HepG2 (cell line): ENCODE measurements around the gene COASY. TPM values are rescaled to one million over a fixed set of nuclear protein-coding genes. Genes with fewer than 3 reads are reported as not detected.
A peak's percentile ranks its signal among the peaks of the same experiment; 100 is the strongest.

Experiments used
- FOXK2 ChIP-seq: fragments of 450-650 bp; IDR thresholded peaks from 2 replicates; pipeline ENCODE4 v1.6.1; 2016
- HOMEZ ChIP-seq: IDR thresholded peaks from 2 replicates; pipeline ENCODE4 v1.6.1; 2016; ENCODE audit warnings: low read depth
- PCBP1 ChIP-seq: fragments of 200-400 bp; formaldehyde crosslinking; IDR thresholded peaks from 2 replicates; pipeline ENCODE4 v1.6.1; 2017; ENCODE audit warnings: mild to moderate bottlenecking, low read depth, low read length, borderline replicate concordance
- PITX1 ChIP-seq: sonication (generic); formaldehyde crosslinking; IDR thresholded peaks from 2 replicates; pipeline ENCODE4 v1.5.1; 2020; ENCODE audit warnings: mild to moderate bottlenecking, missing genetic modification reagents
- RCOR2 ChIP-seq: IDR thresholded peaks from 2 replicates; pipeline ENCODE4 v1.6.1; 2016; ENCODE audit warnings: missing biosample characterization, missing genetic modification reagents
- RFX1 ChIP-seq: fragments of 450-650 bp; IDR thresholded peaks from 2 replicates; pipeline ENCODE4 v1.6.1; 2017
- SALL2 ChIP-seq: sonication (generic); formaldehyde crosslinking; IDR thresholded peaks from 2 replicates; pipeline ENCODE4 v1.8.1; 2023; ENCODE audit warnings: mild to moderate bottlenecking, missing genetic modification reagents, inconsistent platforms
- SETDB1 ChIP-seq: sonication (generic); formaldehyde crosslinking; IDR thresholded peaks from 2 replicates; pipeline ENCODE4 v1.5.1; 2020; ENCODE audit warnings: missing genetic modification reagents, mild to moderate bottlenecking, borderline replicate concordance
- TCF7 ChIP-seq: sonication (generic); IDR thresholded peaks from 2 replicates; pipeline ENCODE4 v1.6.1; 2016; ENCODE audit warnings: antibody characterized with exemption, low read depth
- ZNF569 ChIP-seq: sonication (generic); formaldehyde crosslinking; IDR thresholded peaks from 2 replicates; pipeline ENCODE4 v1.5.0; 2020; ENCODE audit warnings: mild to moderate bottlenecking, missing genetic modification reagents, moderate library complexity, borderline replicate concordance
- ZNF780A ChIP-seq: sonication (generic); formaldehyde crosslinking; IDR thresholded peaks from 2 replicates; pipeline ENCODE4 v1.8.0; 2022; ENCODE audit warnings: mild to moderate bottlenecking, missing genetic modification reagents, moderate library complexity
- ZXDC ChIP-seq: sonication (generic); formaldehyde crosslinking; IDR thresholded peaks from 2 replicates; pipeline ENCODE4 v1.5.0; 2020; ENCODE audit warnings: mild to moderate bottlenecking, missing genetic modification reagents
- polyA plus RNA-seq, 8 experiments: library from polyadenylated mRNA; depleted of rRNA in 3 of 8; stranded (reverse) in 7 of 8; unstranded in 1 of 8; fragments of >200 nt; fragmentation: Illumina TruSeq in 4 of 8; extraction: Trizol in 4 of 8; gene quantifications; 2 replicates each; pipeline versions ENCODE4 v1.2.1 to v1.2.3, GENCODE V29; 2011 to 2016; ENCODE audit warnings: low read depth in 4 of 8, missing spikeins in 1 of 8, mixed read lengths in 1 of 8; ENCODE audit not compliant: insufficient read depth in 1 of 8
- total RNA-seq, 5 experiments: library from RNA; depleted of rRNA; stranded (reverse); fragments of >200 nt; fragmentation: Illumina TruSeq; extraction: Trizol; gene quantifications; 2 replicates each; pipeline ENCODE4 v1.2.3, GENCODE V29; 2016; ENCODE audit warnings: low read depth in 1 of 5
- TF ChIP-seq, protein P1 (sequence below): sonication (generic); formaldehyde crosslinking; IDR thresholded peaks from 2 replicates; pipeline ENCODE4 v1.4.0; 2020; ENCODE audit warnings: missing genetic modification reagents
- TF ChIP-seq, protein P2 (sequence below): sonication (generic); formaldehyde crosslinking; IDR thresholded peaks from 2 replicates; pipeline ENCODE4 v1.5.0; 2020; ENCODE audit warnings: missing genetic modification reagents
- TF ChIP-seq, protein P3 (sequence below): sonication (generic); formaldehyde crosslinking; IDR thresholded peaks from 2 replicates; pipeline ENCODE4 v1.4.0; 2020; ENCODE audit warnings: low read depth, missing genetic modification reagents
- TF ChIP-seq, protein P4 (sequence below): sonication (generic); formaldehyde crosslinking; conservative IDR thresholded peaks from 2 replicates; pipeline ENCODE4 v1.8.0; 2022; ENCODE audit warnings: mild to moderate bottlenecking, moderate library complexity, missing genetic modification reagents

COASY gene
- total and polyA plus RNA-seq, 2 of the 13 experiments (the other 11 are each of a cell fraction or from before 2014, with no cell fraction given): 90.7 to 125 TPM

- TF ChIP-seq RCOR2 (peak; percentile 82), PCBP1 (0 out of 2 replicates have a peak, but pooled peaks have one; percentile 2), FOXK2 (no peak), RFX1 (no peak), ZNF569 (CRISPR knock-in tag) (no peak), ZNF780A (CRISPR knock-in tag) (no peak), TCF7 (no peak), HOMEZ (peak; percentile 57), ZXDC (CRISPR knock-in tag) (no peak), SALL2 (CRISPR knock-in tag) (peak; percentile 52; the same call in 1 of the 2 replicates), SETDB1 (CRISPR knock-in tag) (no peak), PITX1 (CRISPR knock-in tag) (peak; percentile 83)
- TF ChIP-seq, protein P1, sequence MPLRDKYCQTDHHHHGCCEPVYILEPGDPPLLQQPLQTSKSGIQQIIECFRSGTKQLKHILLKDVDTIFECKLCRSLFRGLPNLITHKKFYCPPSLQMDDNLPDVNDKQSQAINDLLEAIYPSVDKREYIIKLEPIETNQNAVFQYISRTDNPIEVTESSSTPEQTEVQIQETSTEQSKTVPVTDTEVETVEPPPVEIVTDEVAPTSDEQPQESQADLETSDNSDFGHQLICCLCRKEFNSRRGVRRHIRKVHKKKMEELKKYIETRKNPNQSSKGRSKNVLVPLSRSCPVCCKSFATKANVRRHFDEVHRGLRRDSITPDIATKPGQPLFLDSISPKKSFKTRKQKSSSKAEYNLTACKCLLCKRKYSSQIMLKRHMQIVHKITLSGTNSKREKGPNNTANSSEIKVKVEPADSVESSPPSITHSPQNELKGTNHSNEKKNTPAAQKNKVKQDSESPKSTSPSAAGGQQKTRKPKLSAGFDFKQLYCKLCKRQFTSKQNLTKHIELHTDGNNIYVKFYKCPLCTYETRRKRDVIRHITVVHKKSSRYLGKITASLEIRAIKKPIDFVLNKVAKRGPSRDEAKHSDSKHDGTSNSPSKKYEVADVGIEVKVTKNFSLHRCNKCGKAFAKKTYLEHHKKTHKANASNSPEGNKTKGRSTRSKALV (CRISPR knock-in tag): no peak
- TF ChIP-seq, protein P2, sequence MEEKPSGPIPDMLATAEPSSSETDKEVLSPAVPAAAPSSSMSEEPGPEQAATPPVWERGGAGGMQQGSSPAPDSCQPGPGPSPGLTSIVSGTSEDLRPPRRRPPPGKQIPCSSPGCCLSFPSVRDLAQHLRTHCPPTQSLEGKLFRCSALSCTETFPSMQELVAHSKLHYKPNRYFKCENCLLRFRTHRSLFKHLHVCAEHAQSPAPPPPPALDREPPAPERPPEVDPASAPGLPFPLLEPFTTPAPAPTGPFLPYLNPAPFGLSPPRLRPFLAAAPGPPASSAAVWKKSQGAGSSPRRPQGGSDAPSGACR: no peak
- TF ChIP-seq, protein P3, sequence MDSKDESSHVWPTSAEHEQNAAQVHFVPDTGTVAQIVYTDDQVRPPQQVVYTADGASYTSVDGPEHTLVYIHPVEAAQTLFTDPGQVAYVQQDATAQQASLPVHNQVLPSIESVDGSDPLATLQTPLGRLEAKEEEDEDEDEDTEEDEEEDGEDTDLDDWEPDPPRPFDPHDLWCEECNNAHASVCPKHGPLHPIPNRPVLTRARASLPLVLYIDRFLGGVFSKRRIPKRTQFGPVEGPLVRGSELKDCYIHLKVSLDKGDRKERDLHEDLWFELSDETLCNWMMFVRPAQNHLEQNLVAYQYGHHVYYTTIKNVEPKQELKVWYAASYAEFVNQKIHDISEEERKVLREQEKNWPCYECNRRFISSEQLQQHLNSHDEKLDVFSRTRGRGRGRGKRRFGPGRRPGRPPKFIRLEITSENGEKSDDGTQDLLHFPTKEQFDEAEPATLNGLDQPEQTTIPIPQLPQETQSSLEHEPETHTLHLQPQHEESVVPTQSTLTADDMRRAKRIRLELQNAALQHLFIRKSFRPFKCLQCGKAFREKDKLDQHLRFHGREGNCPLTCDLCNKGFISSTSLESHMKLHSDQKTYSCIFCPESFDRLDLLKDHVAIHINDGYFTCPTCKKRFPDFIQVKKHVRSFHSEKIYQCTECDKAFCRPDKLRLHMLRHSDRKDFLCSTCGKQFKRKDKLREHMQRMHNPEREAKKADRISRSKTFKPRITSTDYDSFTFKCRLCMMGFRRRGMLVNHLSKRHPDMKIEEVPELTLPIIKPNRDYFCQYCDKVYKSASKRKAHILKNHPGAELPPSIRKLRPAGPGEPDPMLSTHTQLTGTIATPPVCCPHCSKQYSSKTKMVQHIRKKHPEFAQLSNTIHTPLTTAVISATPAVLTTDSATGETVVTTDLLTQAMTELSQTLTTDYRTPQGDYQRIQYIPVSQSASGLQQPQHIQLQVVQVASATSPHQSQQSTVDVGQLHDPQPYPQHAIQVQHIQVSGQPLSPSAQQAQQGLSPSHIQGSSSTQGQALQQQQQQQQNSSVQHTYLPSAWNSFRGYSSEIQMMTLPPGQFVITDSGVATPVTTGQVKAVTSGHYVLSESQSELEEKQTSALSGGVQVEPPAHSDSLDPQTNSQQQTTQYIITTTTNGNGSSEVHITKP (CRISPR knock-in tag): no peak
- TF ChIP-seq, protein P4, sequence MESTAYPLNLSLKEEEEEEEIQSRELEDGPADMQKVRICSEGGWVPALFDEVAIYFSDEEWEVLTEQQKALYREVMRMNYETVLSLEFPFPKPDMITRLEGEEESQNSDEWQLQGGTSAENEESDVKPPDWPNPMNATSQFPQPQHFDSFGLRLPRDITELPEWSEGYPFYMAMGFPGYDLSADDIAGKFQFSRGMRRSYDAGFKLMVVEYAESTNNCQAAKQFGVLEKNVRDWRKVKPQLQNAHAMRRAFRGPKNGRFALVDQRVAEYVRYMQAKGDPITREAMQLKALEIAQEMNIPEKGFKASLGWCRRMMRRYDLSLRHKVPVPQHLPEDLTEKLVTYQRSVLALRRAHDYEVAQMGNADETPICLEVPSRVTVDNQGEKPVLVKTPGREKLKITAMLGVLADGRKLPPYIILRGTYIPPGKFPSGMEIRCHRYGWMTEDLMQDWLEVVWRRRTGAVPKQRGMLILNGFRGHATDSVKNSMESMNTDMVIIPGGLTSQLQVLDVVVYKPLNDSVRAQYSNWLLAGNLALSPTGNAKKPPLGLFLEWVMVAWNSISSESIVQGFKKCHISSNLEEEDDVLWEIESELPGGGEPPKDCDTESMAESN (CRISPR knock-in tag): no peak; the same call in 1 of the 2 replicates
Measured at GRCh38 chr17:42564815-42565522, 3.0 kb downstream of the COASY start (continued).
